PFSK-1 (cell line): ENCODE data around the gene CYB561A3.

Experiments
- POLR2AphosphoS5 ChIP-seq: IDR thresholded peaks from 2 replicates; pipeline ENCODE4 v1.6.1; 2012; ENCODE audit warnings: low read depth, mild to moderate bottlenecking, control low read depth, low read length, moderate library complexity
- REST ChIP-seq, 2 experiments: IDR thresholded peaks; 2 replicates each; pipeline versions ENCODE4 v1.6.1 to v1.8.0; 2011 to 2012; ENCODE audit warnings: low read depth in 2 of 2, low read length in 2 of 2, control low read depth in 1 of 2, inconsistent platforms in 1 of 2, mild to moderate bottlenecking in 1 of 2, moderate library complexity in 1 of 2; ENCODE audit not compliant: insufficient read depth in 1 of 2
- TAF1 ChIP-seq: IDR thresholded peaks from 2 replicates; pipeline ENCODE4 v1.6.1; 2012; ENCODE audit warnings: low read length, control low read depth, borderline replicate concordance; ENCODE audit not compliant: insufficient read depth

GRCh38 chr11:61339490-61339878 lies 22.2 kb downstream of the CYB561A3 start:
- TF ChIP-seq POLR2AphosphoS5 (no peak), REST (IDR thresholded peaks at IDR 0.05; ENCODE audit: insufficient read depth in 1 of 2, low read depth in 2 of 2, low read length in 2 of 2) (no peak), TAF1 (no peak)
